ENCODE measurements around the gene AKNA. TPM values are rescaled to one million over a fixed set of nuclear protein-coding genes. Genes with fewer than 3 reads are reported as not detected.

Gene AKNA
- total RNA-seq, 1 experiment from 2014 or later = 10.1 TPM

GRCh38 chr9:114349713-114350480, 37.9 kb downstream of the AKNA start:
- ChIA-PET CTCF (no interaction called here), POLR2A (no interaction called here)
- Histone ChIP-seq H3K27ac (ENCODE audit: low read length) (no peak overlapping the region), H3K27me3 (ENCODE audit: control insufficient read depth, insufficient read depth, low read length) (no peaks in the 10 kb centered on the region), H3K9me3 (ENCODE audit: control insufficient read depth, insufficient read depth, low read depth, low read length) (no peaks in the 10 kb centered on the region), H3K36me3 (ENCODE audit: control insufficient read depth, insufficient read depth, low read length) (no peaks in the 10 kb centered on the region), H3K4me3 (ENCODE audit: low read depth in 2 of 2, low read length in 2 of 2) (no peak overlapping the region), H3K4me1 (ENCODE audit: control insufficient read depth, insufficient read depth, low read length) (no peaks in the 10 kb centered on the region)
- no TSS peak for BruUV-seq (replicated peaks)
- TF ChIP-seq TCF7L2 (IDR thresholded peaks at IDR 0.05; ENCODE audit: low read depth, low read length) (no peak), POLR2AphosphoS5 (IDR thresholded peaks at IDR 0.05; ENCODE audit: low read depth, low read length) (no peak), REST (IDR thresholded peaks at IDR 0.05; ENCODE audit: insufficient read depth in 1 of 2, low read depth in 2 of 2, low read length in 1 of 2) (no peak), SIN3A (IDR thresholded peaks at IDR 0.05; ENCODE audit: borderline replicate concordance, insufficient read depth, low read depth, low read length) (no peak)
- TF ChIP-seq, protein P1, sequence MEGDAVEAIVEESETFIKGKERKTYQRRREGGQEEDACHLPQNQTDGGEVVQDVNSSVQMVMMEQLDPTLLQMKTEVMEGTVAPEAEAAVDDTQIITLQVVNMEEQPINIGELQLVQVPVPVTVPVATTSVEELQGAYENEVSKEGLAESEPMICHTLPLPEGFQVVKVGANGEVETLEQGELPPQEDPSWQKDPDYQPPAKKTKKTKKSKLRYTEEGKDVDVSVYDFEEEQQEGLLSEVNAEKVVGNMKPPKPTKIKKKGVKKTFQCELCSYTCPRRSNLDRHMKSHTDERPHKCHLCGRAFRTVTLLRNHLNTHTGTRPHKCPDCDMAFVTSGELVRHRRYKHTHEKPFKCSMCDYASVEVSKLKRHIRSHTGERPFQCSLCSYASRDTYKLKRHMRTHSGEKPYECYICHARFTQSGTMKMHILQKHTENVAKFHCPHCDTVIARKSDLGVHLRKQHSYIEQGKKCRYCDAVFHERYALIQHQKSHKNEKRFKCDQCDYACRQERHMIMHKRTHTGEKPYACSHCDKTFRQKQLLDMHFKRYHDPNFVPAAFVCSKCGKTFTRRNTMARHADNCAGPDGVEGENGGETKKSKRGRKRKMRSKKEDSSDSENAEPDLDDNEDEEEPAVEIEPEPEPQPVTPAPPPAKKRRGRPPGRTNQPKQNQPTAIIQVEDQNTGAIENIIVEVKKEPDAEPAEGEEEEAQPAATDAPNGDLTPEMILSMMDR (IDR thresholded peaks at IDR 0.05) = no peak
- intact Hi-C loops (cut with micrococcal nuclease; ENCODE audit: unreplicated experiment) (no loop called here), in situ Hi-C loops (cut with HindIII; ENCODE audit: low pct_unique_long_range_greater_than_20kb, low sequenced_read_pairs) (no loop called here)
- DNase-seq (ENCODE audit: low read depth, low spot score) (no peak), ATAC-seq (no peak)

- no peak for TF ChIP-seq TCF7L2 (IDR thresholded peaks at IDR 0.05; ENCODE audit: low read depth, low read length)
- TF ChIP-seq POLR2AphosphoS5 (IDR thresholded peaks at IDR 0.05; ENCODE audit: low read depth, low read length) = no peak
- TF ChIP-seq, protein P1 (IDR thresholded peaks at IDR 0.05) = no peak
- no peak for TF ChIP-seq SIN3A (IDR thresholded peaks at IDR 0.05; ENCODE audit: borderline replicate concordance, insufficient read depth, low read depth, low read length)
- TF ChIP-seq REST (IDR thresholded peaks at IDR 0.05; ENCODE audit: insufficient read depth in 1 of 2, low read depth in 2 of 2, low read length in 1 of 2) = no peak
- ChIA-PET POLR2A (no interaction called here), CTCF (no interaction called here)
- intact Hi-C loops (cut with micrococcal nuclease; ENCODE audit: unreplicated experiment) (no loop called here), in situ Hi-C loops (cut with HindIII; ENCODE audit: low pct_unique_long_range_greater_than_20kb, low sequenced_read_pairs) (no loop called here)
- Histone ChIP-seq H3K27me3 (ENCODE audit: control insufficient read depth, insufficient read depth, low read length) (no peaks in the 10 kb centered on the region), H3K4me1 (ENCODE audit: control insufficient read depth, insufficient read depth, low read length) (no peaks in the 10 kb centered on the region), H3K36me3 (ENCODE audit: control insufficient read depth, insufficient read depth, low read length) (no peaks in the 10 kb centered on the region), H3K4me3 (ENCODE audit: low read depth in 2 of 2, low read length in 2 of 2) (no peak overlapping the region), H3K9me3 (ENCODE audit: control insufficient read depth, insufficient read depth, low read depth, low read length) (no peaks in the 10 kb centered on the region), H3K27ac (ENCODE audit: low read length) (no peak overlapping the region)
- ATAC-seq = no peak; the same call in 1 of the 2 replicates
- peak; percentile 18 for DNase-seq (ENCODE audit: low read depth, low spot score)
- no TSS peak for BruUV-seq (replicated peaks)
Measured at GRCh38 chr9:114348906-114349482, 38.8 kb downstream of the AKNA start.
